Transverse colon (tissue), 4 donors: ENCODE measurements around the gene HNF1A.

Source experiments
- POLR2AphosphoS5 ChIP-seq, 3 donors: sonication (generic); formaldehyde crosslinking; IDR thresholded peaks; one replicate each; pipeline ENCODE4 v1.6.1; 2016; ENCODE audit warnings: antibody characterized with exemption in 3 of 3
- TF ChIP-seq, protein P1 (sequence below), 5 experiments: fragments of 200-600 bp in 3 of 5; fragments of 450-650 bp in 2 of 5; sonication (generic) in 3 of 5; IDR thresholded peaks; 1 replicate in 2 of 5; 2 replicates in 3 of 5; pipeline ENCODE4 v1.5.1; 2016 to 2017; ENCODE audit warnings: antibody characterized with exemption in 5 of 5, inconsistent platforms in 3 of 5, mild to moderate bottlenecking in 2 of 5, moderate library complexity in 1 of 5

- TF ChIP-seq, protein P1, sequence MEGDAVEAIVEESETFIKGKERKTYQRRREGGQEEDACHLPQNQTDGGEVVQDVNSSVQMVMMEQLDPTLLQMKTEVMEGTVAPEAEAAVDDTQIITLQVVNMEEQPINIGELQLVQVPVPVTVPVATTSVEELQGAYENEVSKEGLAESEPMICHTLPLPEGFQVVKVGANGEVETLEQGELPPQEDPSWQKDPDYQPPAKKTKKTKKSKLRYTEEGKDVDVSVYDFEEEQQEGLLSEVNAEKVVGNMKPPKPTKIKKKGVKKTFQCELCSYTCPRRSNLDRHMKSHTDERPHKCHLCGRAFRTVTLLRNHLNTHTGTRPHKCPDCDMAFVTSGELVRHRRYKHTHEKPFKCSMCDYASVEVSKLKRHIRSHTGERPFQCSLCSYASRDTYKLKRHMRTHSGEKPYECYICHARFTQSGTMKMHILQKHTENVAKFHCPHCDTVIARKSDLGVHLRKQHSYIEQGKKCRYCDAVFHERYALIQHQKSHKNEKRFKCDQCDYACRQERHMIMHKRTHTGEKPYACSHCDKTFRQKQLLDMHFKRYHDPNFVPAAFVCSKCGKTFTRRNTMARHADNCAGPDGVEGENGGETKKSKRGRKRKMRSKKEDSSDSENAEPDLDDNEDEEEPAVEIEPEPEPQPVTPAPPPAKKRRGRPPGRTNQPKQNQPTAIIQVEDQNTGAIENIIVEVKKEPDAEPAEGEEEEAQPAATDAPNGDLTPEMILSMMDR (IDR thresholded peaks at IDR 0.05): peak in 1 of 5 experiments; percentile 16
- TF ChIP-seq POLR2AphosphoS5 (IDR thresholded peaks at IDR 0.05): no peak
These were observed 998 bp downstream of the HNF1A start for GRCh38 chr12:120979220-120979861.
